NB4 (cell line): ENCODE data around the gene CBLB.

Experiments
- CTCF ChIP-seq: IDR thresholded peaks from one replicate; pipeline ENCODE4 v1.5.1; 2012; ENCODE audit warnings: low read depth, low read length
- POLR2A ChIP-seq: IDR thresholded peaks from 2 replicates; pipeline ENCODE4 v1.6.1; 2011; ENCODE audit warnings: mild to moderate bottlenecking; ENCODE audit not compliant: insufficient read length; ENCODE audit errors: extremely low read depth

- TF ChIP-seq POLR2A (no peak), CTCF (no peak)
Observed at GRCh38 chr3:105758451-105758850, 110.4 kb downstream of the CBLB start.
